Peyer's patch (tissue), 4 donors: ENCODE data around the gene TLR10.

ENCODE experiments used
- POLR2A ChIP-seq, 2 donors: fragments of 450-650 bp; IDR thresholded peaks; one replicate each; pipeline ENCODE4 v1.5.1; 2017; ENCODE audit warnings: antibody characterized with exemption in 2 of 2, mild to moderate bottlenecking in 2 of 2, moderate library complexity in 2 of 2
- TF ChIP-seq, protein P1 (sequence below), 6 experiments: fragments of 450-650 bp in 4 of 6; fragments of 200-600 bp in 2 of 6; sonication (generic) in 1 of 6; IDR thresholded peaks; one replicate each; pipeline ENCODE4 v1.5.1; 2017 to 2019; ENCODE audit warnings: antibody characterized with exemption in 6 of 6, mild to moderate bottlenecking in 3 of 6, moderate library complexity in 1 of 6

DNA sequence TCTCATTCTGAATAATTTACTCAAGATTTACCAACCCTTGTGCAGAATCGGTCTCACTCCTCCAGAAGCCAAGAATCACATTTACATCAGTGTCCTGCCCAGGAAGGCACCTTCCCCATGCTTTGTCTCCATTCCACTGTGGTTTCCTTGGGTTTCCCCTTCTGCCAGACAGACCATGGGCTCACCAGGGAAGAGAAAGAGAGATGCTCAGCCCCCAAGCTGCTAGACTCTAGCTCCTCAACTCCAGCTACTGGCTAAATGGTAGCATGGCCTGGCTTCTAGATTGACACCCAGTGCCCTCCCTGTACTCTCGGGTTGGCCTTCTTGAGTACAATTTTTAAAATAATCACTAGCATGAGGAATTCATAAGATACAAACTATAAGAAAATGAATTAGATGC lies 12.9 kb downstream of the TLR10 start:
- TF ChIP-seq POLR2A (IDR thresholded peaks at IDR 0.05), result no peak
- TF ChIP-seq, protein P1, sequence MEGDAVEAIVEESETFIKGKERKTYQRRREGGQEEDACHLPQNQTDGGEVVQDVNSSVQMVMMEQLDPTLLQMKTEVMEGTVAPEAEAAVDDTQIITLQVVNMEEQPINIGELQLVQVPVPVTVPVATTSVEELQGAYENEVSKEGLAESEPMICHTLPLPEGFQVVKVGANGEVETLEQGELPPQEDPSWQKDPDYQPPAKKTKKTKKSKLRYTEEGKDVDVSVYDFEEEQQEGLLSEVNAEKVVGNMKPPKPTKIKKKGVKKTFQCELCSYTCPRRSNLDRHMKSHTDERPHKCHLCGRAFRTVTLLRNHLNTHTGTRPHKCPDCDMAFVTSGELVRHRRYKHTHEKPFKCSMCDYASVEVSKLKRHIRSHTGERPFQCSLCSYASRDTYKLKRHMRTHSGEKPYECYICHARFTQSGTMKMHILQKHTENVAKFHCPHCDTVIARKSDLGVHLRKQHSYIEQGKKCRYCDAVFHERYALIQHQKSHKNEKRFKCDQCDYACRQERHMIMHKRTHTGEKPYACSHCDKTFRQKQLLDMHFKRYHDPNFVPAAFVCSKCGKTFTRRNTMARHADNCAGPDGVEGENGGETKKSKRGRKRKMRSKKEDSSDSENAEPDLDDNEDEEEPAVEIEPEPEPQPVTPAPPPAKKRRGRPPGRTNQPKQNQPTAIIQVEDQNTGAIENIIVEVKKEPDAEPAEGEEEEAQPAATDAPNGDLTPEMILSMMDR (IDR thresholded peaks at IDR 0.05), result no peak
